Erythroblast (primary cell): Measurements from ENCODE around the gene MTRR.

Experiments used
- GATA1 ChIP-seq: IDR thresholded peaks from 2 replicates; pipeline ENCODE4 v1.6.1; 2011; ENCODE audit warnings: low read depth, mild to moderate bottlenecking, control low read depth, low read length, moderate library complexity
- POLR2A ChIP-seq: IDR thresholded peaks from 2 replicates; pipeline ENCODE4 v1.6.1; 2011; ENCODE audit warnings: mild to moderate bottlenecking, low read length

DNA sequence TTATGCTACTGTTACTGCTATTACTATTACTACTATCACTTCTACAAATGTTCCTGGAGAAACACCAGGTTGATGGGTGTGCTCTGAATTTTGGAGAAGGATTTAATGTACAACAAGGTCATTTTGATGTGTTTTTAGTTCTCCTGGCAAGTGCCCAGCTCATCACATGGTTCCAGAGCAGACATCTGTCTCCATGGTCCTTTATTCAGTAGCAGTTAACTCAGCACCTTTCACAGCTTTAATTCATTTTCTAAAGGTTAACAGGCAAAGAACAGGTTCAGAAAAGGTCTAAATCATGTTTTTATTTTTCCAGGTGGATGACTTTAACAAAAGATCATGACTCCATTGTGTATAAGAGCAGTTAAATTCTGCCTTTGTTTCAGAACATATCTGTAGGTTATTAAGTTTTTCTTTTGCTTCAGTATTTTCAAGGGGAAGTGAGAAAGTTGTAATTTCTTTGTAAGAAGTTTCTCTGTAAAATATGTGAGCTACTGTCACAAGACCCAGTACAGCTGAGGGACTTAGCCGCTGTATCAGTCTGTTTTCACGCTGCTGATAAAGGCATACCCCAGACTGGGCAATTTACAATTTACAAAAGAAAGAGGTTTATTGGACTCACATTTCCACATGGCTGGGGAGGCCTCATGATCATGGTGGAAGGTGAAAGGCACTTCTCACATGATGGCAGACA lies 41.9 kb downstream of the MTRR start:
- no peak for TF ChIP-seq POLR2A
- no peak for TF ChIP-seq GATA1
